CD14-positive monocyte (primary cell): ENCODE measurements around the gene TOMM5. TPM values are rescaled to one million over a fixed set of nuclear protein-coding genes. Genes with fewer than 3 reads are reported as not detected.

Experiments
- DNase-seq, 3 donors: peaks; one replicate each; pipeline ENCODE4 v3.0.0-alpha.2; 2011 to 2022
- H2AFZ ChIP-seq: 2 replicates; pipeline ENCODE4 v1.6.0; 2012; ENCODE audit warnings: mild to moderate bottlenecking, low read depth, low read length, inconsistent platforms; ENCODE audit not compliant: insufficient read depth, poor library complexity, severe bottlenecking
- H3K27ac ChIP-seq, 2 donors: 1 replicate in 1 of 2; 2 replicates in 1 of 2; pipeline ENCODE4 v1.5.1; 2012 to 2013; ENCODE audit warnings: low read length in 2 of 2, control low read depth in 1 of 2, inconsistent platforms in 1 of 2, low read depth in 1 of 2, mild to moderate bottlenecking in 1 of 2
- H3K27me3 ChIP-seq, 2 donors: one replicate each; pipeline versions ENCODE4 v1.6.0 to v1.6.1; 2011 to 2013; ENCODE audit warnings: low read length in 2 of 2; ENCODE audit not compliant: control insufficient read depth in 2 of 2, insufficient read depth in 2 of 2
- H3K36me3 ChIP-seq, 2 donors: replicated peaks in 1 of 2; 1 replicate in 1 of 2; 2 replicates in 1 of 2; pipeline versions ENCODE4 v1.5.1 to v1.6.1; 2012 to 2013; ENCODE audit warnings: low read length in 2 of 2, control low read depth in 1 of 2, inconsistent platforms in 1 of 2, mild to moderate bottlenecking in 1 of 2; ENCODE audit not compliant: insufficient read depth in 2 of 2, control insufficient read depth in 1 of 2
- H3K4me1 ChIP-seq, 2 donors: 1 replicate in 1 of 2; 2 replicates in 1 of 2; pipeline versions ENCODE4 v1.5.1 to v1.6.1; 2012 to 2013; ENCODE audit warnings: low read length in 2 of 2, control low read depth in 1 of 2, inconsistent platforms in 1 of 2, mild to moderate bottlenecking in 1 of 2, moderate library complexity in 1 of 2; ENCODE audit not compliant: insufficient read depth in 2 of 2, control insufficient read depth in 1 of 2
- H3K4me2 ChIP-seq: replicated peaks from 2 replicates; pipeline ENCODE3; 2012; ENCODE audit warnings: low read length, moderate library complexity, mild to moderate bottlenecking; ENCODE audit not compliant: poor library complexity, severe bottlenecking; ENCODE audit errors: extremely low read depth
- H3K4me3 ChIP-seq, 3 experiments: fragments of 200-600 bp in 1 of 3; sonication (generic) in 1 of 3; replicated peaks in 1 of 3; 1 replicate in 2 of 3; 2 replicates in 1 of 3; pipeline ENCODE4 v1.5.1; 2011 to 2013; ENCODE audit warnings: low read length in 3 of 3, mild to moderate bottlenecking in 3 of 3, control low read depth in 2 of 3, low read depth in 2 of 3, inconsistent platforms in 1 of 3, moderate library complexity in 1 of 3
- H3K79me2 ChIP-seq: 2 replicates; pipeline ENCODE4 v1.6.0; 2012; ENCODE audit warnings: mild to moderate bottlenecking, control low read depth, inconsistent platforms, low read length, moderate library complexity; ENCODE audit not compliant: insufficient read depth
- H3K9ac ChIP-seq: 2 replicates; pipeline ENCODE4 v1.6.0; 2017; ENCODE audit warnings: low read length, mild to moderate bottlenecking; ENCODE audit not compliant: insufficient read depth, poor library complexity, severe bottlenecking
- H3K9me3 ChIP-seq, 2 donors: replicated peaks in 1 of 2; 1 replicate in 1 of 2; 2 replicates in 1 of 2; pipeline versions ENCODE4 v1.5.1 to v1.6.1; 2012 to 2013; ENCODE audit warnings: low read length in 2 of 2, control low read depth in 1 of 2; ENCODE audit not compliant: control insufficient read depth in 1 of 2, insufficient read depth in 1 of 2
- H4K20me1 ChIP-seq: 2 replicates; pipeline ENCODE4 v1.6.0; 2012; ENCODE audit warnings: mild to moderate bottlenecking, low read length, control low read depth, moderate library complexity; ENCODE audit not compliant: insufficient read depth
- H3K27ac Mint-ChIP-seq, 7 donors: one replicate each; pipeline ENCODE4 v1.8.0; 2020; ENCODE audit warnings: mild to moderate bottlenecking in 7 of 7, mixed read lengths in 7 of 7, moderate library complexity in 6 of 7, inconsistent platforms in 2 of 7
- H3K27me3 Mint-ChIP-seq, 3 donors: one replicate each; pipeline ENCODE4 v1.8.0; 2021 to 2022; ENCODE audit warnings: low read depth in 3 of 3, mild to moderate bottlenecking in 3 of 3, mixed read lengths in 3 of 3, moderate library complexity in 3 of 3, inconsistent platforms in 1 of 3
- H3K36me3 Mint-ChIP-seq, 2 donors: one replicate each; pipeline ENCODE4 v1.8.0; 2020; ENCODE audit warnings: mixed read lengths in 2 of 2, inconsistent platforms in 1 of 2, mild to moderate bottlenecking in 1 of 2
- H3K4me1 Mint-ChIP-seq: one replicate; pipeline ENCODE4 v1.8.0; 2020; ENCODE audit warnings: mild to moderate bottlenecking, mixed read lengths
- H3K4me3 Mint-ChIP-seq, 2 donors: one replicate each; pipeline ENCODE4 v1.8.0; 2020; ENCODE audit warnings: mild to moderate bottlenecking in 2 of 2, mixed read lengths in 2 of 2, moderate library complexity in 1 of 2
- H3K9me3 Mint-ChIP-seq, 7 donors: one replicate each; pipeline ENCODE4 v1.8.0; 2020 to 2022; ENCODE audit warnings: mixed read lengths in 7 of 7, mild to moderate bottlenecking in 6 of 7, moderate library complexity in 6 of 7, inconsistent platforms in 2 of 7
- CTCF ChIP-seq: fragments of 200-600 bp; IDR thresholded peaks from one replicate; pipeline ENCODE4 v1.8.0; 2022; ENCODE audit warnings: antibody characterized with exemption, mild to moderate bottlenecking
- WGBS: methylation state at CpG from one replicate; pipeline ENCODE4 v1.1.5; 2013; ENCODE audit warnings: missing lambda C conversion rate; ENCODE audit not compliant: insufficient coverage; 5-methylcytosine and 5-hydroxymethylcytosine counted together
- intact Hi-C, 2 donors: fragments of 100-400 bp; cut with micrococcal nuclease; formaldehyde crosslinking; loops; one replicate each; pipeline versions ENCODE4 v1.15.0 to v1.15.1; 2023
- polyA plus RNA-seq, 3 donors: library from polyadenylated mRNA; depleted of rRNA in 1 of 3; unstranded in 2 of 3; stranded (reverse) in 1 of 3; fragments of 300-500 nt in 2 of 3; fragments of >200 nt in 1 of 3; fragmentation: Illumina TruSeq in 2 of 3; gene quantifications; 1 replicate in 2 of 3; 2 replicates in 1 of 3; pipeline ENCODE4 v1.2.3, GENCODE V29; 2012 to 2021

Gene TOMM5
- polyA plus RNA-seq, 3 donors, result 35.0 to 117 (median 112) TPM

- WGBS, result 100% methylated on average over 1 of the region's 5 CpGs
- intact Hi-C loops, result no loop called here
Observed at GRCh38 chr9:37559855-37560592, 32.4 kb downstream of the TOMM5 start.

GRCh38 chr9:37559125-37559524 is 33.3 kb downstream of the TOMM5 start:
- TF ChIP-seq CTCF, result no peak
- no peak overlapping the region for H3K4me2 ChIP-seq
- no peaks in the 10 kb centered on the region for H3K79me2 ChIP-seq
- no peak overlapping the region for H3K9ac ChIP-seq
- no peak overlapping the region for H3K27ac ChIP-seq
- no CpG with 5 or more reads among the region's 1 CpG for WGBS
- peaks cover 4 to 5% of the 10 kb centered on the region in 2 donors for H3K9me3 ChIP-seq
- Mint-ChIP-seq H3K4me1 (no peaks in the 10 kb centered on the region), H3K36me3 (no peaks in the 10 kb centered on the region), H3K27ac (no peak overlapping the region), H3K4me3 (no peak overlapping the region), H3K27me3 (peaks cover 0 to 2% (median 0%) of the 10 kb centered on the region in 3 donors), H3K9me3 (peaks cover 2 to 6% (median 4%) of the 10 kb centered on the region in 7 donors)
- H4K20me1 ChIP-seq, result no peaks in the 10 kb centered on the region
- no peaks in the 10 kb centered on the region for H3K4me1 ChIP-seq
- intact Hi-C loops, result no loop called here
- H3K4me3 ChIP-seq, result no peak overlapping the region
- H3K27me3 ChIP-seq, result no peaks in the 10 kb centered on the region
- DNase-seq, result no peak
- H3K36me3 ChIP-seq, result no peaks in the 10 kb centered on the region
- no peak overlapping the region for H2AFZ ChIP-seq

More at GRCh38 chr9:37559855-37560592, 32.4 kb downstream of the TOMM5 start:
- no peaks in the 10 kb centered on the region for H4K20me1 ChIP-seq
- H2AFZ ChIP-seq, result no peak overlapping the region
- no peak overlapping the region for H3K4me3 ChIP-seq
- no peak for DNase-seq
- no peak overlapping the region for H3K4me2 ChIP-seq
- Mint-ChIP-seq H3K4me3 (no peak overlapping the region), H3K4me1 (no peaks in the 10 kb centered on the region), H3K36me3 (peaks cover 0 to 4% of the 10 kb centered on the region in 2 donors), H3K9me3 (peaks cover 5 to 14% (median 11%) of the 10 kb centered on the region in 7 donors), H3K27ac (peak overlapping the region in 1 of 7 donors; percentile 55), H3K27me3 (peaks cover 0 to 3% (median 0%) of the 10 kb centered on the region in 3 donors)
- H3K9me3 ChIP-seq, result peaks cover 9 to 13% of the 10 kb centered on the region in 2 donors
- H3K9ac ChIP-seq, result no peak overlapping the region
- no peak overlapping the region for H3K27ac ChIP-seq
- no peaks in the 10 kb centered on the region for H3K79me2 ChIP-seq
- TF ChIP-seq CTCF, result no peak
- no peaks in the 10 kb centered on the region for H3K27me3 ChIP-seq
- no peaks in the 10 kb centered on the region for H3K4me1 ChIP-seq
- H3K36me3 ChIP-seq, result no peaks in the 10 kb centered on the region
